GM21619 (cell line): ENCODE data around the gene ING4.

ENCODE experiments used
- ATAC-seq: cut with Tn5 transposase; IDR thresholded peaks from one replicate; pipeline ENCODE4 v1.9.1; 2021; ENCODE audit not compliant: unreplicated experiment

The ING4 gene

GRCh38 chr12:6688543-6688998, 25.7 kb upstream of the ING4 start:
- ATAC-seq, result peak; percentile 2

- no peak for ATAC-seq
Measured at GRCh38 chr12:6685814-6686213, 22.9 kb upstream of the ING4 start.

- ATAC-seq, result no peak
Measured at GRCh38 chr12:6684609-6685008, 21.7 kb upstream of the ING4 start.

GRCh38 chr12:6676962-6677361, 14.0 kb upstream of the ING4 start:
- ATAC-seq, result no peak

DNA sequence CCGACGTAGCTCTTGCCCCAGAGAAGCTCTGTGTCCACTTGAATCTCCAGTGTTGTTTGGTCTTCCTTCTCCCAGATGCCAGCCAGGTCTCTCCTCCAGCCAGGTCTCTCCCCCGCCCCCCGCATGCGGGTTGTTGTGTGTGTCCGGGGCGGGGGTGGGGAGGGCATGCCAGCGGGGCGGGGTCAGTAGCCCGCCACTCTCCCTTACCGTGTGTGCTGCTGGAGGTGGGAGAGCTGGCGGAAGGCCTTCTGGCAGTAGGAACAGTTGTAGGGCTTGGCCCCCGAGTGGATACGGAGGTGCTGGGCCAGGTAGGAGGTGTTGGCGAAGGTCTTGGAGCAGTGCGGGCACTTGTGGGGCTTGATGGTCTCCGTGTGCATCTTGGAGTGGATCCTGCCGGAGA, 9.2 kb upstream of the ING4 start:
- ATAC-seq, result no peak

DNA sequence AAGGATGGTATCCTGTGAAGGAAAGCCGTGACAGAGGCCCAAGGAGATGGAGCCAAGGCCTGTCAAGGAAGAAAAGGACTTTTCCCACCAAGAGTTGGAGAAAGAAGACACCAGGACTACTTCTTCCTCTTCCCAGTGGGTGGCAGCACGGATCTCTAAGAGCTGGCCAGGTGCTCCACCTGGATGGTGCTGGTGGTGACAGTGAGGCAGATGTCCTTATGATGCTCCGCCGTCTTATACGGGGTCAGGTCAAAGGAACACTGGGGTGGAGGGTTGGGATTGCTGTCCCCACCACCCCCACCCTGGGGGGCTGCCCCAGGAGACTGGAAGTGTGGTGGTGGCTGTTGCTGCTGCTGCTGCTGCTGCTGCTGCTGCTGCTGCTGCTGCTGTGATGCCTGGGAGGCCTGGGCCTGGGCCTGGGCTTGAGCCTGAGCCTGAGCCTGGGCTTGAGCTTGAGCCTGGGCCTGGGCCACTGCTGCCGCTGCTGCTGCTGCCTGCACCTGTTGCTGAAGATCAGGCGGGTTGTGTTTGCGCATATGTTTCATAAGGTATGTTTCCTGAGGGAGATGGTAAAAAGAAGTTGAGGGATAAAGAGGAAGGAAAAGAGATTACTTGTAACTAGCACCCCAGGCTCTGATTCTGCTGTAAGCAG, 4.8 kb upstream of the ING4 start:
- no peak for ATAC-seq

DNA sequence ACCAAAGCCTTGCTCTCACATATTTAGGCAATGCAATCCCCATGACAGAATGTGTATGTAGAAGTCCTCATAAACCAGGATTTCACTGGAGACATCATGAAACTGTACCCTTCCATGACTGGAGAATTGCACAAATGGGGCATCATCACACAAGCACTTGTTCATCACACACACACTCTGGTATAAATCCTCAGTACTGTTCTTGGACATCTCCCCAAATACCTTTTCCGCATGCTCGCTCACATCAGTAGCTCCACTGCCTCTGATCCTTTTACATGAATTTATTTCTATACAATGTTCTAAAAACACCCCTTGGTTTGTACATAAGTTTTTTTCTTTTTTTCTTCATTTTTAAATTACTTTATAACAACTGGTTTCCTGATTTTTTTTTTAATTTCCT, 3.3 kb upstream of the ING4 start:
- ATAC-seq, result no peak

DNA sequence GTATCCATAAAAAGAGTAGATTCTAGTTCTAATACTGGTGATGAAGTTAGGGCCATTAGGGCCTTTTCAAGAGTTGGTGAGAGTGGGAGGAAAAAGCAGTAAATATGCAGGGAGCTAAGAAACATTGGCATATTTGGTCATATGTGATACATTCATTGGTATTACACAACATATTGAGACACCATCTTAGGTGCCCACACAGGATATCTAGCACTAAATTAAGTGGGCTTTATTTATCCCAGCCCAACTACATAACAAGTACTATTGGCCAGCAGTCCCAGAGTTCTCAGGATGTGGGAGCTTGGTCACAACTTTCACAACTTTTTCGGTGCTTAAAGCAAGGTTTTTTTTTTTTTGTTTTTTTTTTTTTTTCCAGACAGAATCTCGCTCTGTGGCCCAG, 2.0 kb upstream of the ING4 start:
- ATAC-seq, result no peak

GRCh38 chr12:6662602-6662905, 365 bp downstream of the ING4 start:
- ATAC-seq, result peak; percentile 14

DNA sequence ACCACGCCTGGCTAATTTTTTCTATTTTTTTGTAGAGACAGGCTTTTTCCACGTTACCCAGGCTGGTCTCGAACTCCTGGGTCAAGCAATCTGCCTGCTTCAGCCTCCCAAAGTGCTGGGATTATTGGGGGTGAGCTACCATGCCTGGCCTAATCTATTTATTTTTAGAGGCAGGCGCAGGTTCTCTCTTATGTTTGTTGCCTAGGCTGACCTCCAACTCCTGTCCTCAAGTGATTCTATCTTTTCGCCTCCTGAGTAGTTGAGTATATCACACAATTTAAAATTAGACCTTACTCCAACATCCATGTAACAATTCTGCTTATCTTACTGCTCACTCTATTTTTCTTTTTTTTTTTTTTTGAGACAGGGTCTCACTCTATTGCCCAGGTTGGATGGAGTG, 8.9 kb downstream of the ING4 start:
- no peak for ATAC-seq

GRCh38 chr12:6653342-6653741, 9.6 kb downstream of the ING4 start:
- ATAC-seq, result no peak

GRCh38 chr12:6652391-6652790, 10.5 kb downstream of the ING4 start:
- ATAC-seq, result no peak

DNA sequence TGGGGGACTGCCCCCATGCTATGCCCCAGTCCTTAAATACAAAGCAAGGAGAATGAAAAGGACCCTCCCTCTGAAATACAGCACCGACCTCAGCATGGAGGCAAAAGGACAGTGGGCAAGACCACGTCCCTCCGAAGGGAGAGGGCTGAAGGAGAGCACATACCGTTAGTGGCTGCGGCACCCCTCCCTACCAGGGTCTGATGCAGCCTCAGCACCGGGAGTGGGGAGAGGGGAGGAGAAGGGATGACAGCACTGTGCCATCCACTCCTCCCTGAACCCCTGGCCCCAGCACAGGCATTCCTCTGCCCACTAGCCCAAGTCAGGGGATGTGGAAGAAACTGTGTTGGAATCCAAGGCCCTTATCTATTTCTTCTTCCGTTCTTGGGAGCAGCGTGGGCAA, 12.1 kb downstream of the ING4 start:
- no peak for ATAC-seq

GRCh38 chr12:6647083-6647604, 15.8 kb downstream of the ING4 start, which contains the start of gene ACRBP:
Gene ACRBP (minus strand): TSS chr12:6647432. CDS start chr12:6647366, 66 bp downstream.
- no peak for ATAC-seq

- no peak for ATAC-seq
Measured at GRCh38 chr12:6646276-6647082, 16.4 kb downstream of the ING4 start.

GRCh38 chr12:6644903-6645302, 18.0 kb downstream of the ING4 start:
- no peak for ATAC-seq

DNA sequence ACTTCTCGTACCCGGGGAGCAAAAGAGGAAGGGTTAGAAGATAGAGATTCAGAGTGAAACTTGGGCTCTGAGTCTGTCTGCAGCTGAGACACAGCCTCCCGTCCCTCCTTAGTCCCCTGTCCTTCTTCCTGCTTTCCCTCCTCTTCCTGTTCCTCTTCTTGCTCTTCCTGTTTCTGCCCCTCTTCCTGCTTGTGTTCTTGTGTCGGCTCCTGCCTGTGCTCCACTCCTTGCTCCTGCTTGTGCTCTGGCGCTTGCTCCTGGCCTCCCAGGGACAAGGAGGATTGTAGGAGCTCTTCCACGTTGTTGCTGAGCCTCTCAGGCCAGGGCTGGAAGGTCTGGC, 18.7 kb downstream of the ING4 start:
- no peak for ATAC-seq

GRCh38 chr12:6643569-6644256, 19.2 kb downstream of the ING4 start:
- ATAC-seq, result no peak

DNA sequence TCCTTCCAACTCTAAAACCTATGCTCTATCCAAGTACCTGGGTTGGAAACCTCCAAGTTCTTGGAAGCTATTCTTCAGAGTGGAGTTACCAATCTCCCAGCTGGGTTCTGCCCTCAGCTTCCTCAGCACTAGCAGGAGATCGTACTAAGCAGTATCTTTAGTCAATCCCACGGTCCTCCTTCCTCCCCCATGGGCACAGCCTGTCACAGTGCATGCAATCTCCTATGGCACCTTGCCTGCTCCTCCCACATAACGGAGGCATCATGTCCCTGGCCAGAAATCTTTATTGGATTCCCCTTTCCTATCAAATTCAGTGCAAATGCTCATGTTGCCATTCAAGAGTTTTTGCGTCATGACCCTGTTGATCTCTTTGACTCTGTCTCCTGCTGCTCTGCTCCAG, 21.8 kb downstream of the ING4 start:
- ATAC-seq, result no peak

DNA sequence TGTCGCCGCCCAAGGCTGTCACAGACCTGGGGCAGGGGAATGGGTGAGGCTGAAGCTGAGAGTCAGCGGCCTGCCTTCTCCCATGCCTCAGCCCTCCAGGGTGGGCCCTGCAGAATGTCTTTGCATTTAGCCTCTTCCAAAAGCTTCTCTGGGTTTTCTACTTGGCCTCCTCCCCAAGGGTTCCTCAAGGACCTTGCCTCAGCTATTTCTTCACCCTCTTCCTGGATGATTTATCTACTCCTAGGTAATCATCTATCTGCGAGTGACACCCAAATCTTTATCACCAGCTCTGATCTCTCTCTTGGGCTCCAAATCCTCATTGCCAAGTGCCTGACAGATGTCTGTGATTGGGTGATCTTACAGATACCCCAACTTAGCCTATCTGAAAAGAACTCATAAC, 22.4 kb downstream of the ING4 start:
- no peak for ATAC-seq

DNA sequence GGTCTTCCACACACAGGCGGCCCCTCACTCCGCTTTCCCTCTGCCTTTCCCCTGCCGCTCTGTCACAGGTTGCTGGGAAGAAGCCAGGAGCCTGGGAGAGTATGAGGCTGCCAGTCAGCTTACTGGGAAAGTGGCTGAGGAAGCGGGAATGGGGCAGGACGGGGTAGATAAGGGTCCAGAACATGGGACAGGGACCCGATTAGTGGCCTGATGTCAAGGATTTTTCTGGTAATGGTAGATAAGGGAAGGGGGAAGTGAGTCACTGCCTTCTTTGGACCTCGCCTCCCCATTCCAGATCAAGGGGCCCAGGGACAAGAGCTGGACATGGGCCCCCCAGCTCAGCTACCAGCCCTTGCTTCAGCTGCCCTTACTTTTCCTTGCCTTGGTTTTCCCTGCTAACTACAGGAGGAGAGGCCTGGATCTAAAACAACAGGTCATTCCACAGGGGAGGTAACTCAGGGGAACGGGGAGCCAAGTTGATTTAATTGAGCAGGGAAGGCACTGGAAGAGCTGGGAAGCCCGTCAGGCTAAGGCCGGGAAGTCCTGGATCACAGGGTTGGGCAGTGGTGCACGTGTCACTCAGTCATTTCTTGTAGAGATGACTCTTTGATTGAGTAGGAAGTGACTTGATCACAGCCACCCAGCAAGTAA, 23.6 kb downstream of the ING4 start:
- ATAC-seq, result no peak
